ENCODE data around the gene SLFN14.
"Not testable (repeated sequence)": the region's sequence is repeated elsewhere in the genome, so short reads cannot be mapped to it uniquely, and the experiment has no call there.

The SLFN14 gene

DNA sequence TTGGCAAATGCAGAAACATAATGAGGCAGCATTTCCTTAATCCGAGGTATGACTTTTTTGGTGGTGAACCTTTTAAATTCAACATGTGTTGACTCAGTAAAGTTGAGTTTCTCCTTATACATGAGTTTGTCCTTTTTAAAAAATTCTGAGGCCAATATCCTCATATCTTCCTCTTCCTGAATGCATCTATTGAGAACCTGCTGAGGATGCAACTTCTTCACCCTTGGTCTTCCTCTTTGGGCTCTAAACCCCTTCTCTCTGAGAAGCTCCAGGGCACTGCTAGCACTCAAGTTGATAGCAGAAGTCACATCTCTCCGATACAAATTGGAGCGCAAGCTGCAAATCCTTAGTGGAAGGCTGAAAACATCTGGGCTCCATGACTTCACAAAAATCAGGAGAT, 3.3 kb downstream of the SLFN14 start:
- no peak for DNase-seq

DNA sequence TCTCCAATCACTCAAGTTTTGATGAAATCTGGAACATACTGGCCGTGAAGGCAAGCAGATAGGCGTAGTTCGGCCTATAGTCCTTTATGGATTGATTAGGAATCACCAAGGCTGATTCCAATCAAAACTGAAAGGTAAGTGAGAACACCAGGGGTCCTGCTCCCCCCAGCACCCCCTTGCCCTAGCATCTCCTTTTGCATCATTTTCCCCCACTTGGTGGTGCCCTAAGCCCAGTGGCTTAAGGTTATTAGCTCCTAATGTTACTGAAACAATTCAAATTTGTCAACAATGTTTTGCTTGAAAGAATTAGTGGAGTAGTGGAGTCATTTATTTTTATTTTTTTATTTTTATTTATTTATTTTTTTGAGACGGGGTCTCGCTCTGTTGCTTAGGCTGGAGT, 4.9 kb downstream of the SLFN14 start:
- DNase-seq: no peak

DNA sequence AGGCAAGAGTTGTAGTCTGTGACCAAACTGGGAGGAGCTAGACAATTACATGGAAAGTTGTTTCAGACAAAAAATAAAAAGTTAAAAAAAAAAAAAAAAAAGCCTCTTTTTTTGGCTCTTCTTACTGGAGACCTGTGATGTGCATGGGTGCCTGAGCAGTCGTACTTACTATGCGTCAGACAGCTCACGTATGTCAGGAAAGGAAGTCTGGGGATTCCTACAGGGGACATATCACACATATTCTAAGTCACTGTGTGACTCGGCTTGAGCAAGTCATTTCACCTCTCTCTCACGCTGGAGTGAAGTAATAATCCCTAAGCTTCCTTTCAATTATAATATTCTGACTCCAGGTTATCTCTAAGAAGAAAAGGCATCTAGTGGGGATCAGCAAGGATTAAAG, 6.0 kb downstream of the SLFN14 start:
- DNase-seq: no peak

DNA sequence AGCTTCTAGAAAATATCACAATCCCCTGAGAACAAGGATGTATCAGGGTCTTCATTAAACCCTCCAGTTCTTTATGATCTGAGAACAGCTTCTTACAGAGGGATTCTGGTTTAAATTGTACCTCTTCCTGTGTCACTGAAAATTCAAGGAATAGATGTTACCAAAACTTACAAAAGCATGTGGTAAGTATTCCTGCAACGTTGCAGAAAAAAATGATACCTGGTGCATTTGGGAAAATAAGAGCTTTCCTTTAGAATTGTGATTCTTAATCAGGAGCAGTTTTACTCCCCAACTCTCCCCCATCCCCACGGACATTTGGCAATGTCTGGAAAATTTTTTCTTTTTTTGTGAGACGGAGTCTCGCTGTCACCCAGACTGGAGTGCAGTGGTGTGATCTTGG, 7.3 kb downstream of the SLFN14 start:
- no peak for DNase-seq

DNA sequence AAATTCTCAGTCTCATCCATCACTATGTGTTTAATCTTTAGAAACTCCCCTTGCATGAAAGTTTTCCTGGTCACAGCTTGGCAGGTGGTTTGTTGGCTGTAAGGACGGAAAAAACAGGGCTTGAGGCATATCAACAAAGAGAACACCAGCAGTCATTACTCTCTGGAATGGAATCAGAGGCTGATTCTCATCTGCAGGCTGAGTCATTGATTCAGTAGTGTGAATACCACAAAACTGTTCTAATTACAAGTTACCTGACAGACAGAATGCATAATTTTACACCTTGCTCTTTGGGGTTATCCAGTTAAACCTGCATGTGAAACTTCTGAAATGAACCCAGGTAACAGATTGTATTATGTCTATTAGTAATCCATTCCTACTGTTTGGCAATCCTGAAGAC, 11.6 kb downstream of the SLFN14 start:
- no peak for DNase-seq

DNA sequence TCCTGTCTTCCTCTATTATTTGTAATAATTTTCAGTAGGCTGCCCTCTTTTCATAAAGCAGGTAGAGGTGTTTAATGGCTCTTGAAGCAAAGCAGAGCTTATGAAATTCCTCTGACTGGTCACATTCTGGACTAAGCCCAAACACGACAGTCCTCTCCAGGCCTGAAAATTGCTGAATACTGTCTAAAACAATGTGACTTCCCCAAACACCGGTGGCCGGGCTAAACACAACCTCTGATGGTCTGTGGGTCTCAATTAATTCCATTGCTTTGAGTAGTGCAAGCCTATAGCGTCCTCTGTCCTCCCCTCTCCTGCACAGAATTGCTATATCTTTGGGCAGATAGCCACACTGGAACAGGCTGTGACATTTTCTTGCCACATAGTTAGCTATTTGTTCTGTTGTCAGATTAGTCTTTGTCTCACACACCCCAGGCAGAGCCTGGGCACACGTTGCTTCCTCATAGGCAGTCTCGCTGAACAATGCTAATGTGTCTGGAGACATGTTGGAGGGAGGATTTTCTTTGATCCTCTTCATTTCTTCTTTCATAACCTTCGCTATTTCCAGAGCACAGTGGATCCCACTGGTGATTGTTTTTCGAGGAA, 12.3 kb downstream of the SLFN14 start:
- no peak for DNase-seq

DNA sequence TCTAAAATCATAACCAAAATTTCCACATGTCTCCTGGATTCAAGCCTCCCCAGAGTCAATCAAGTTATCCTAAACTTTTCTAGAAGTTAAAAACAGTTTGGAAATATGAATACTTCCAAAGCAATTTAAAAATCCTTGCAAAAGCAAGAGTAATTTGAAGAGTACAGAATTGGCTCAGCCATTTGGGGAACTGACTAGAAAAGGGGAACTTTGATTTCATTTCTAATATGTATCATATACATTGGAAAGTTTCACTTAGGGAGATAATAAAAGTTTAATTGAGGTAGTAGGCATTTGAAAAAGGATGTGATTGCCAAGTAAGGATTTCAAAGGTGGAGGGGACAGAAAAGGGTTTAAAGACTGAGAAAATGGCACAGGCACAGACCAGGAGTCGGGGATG, 14.1 kb downstream of the SLFN14 start:
- DNase-seq: no peak

DNA sequence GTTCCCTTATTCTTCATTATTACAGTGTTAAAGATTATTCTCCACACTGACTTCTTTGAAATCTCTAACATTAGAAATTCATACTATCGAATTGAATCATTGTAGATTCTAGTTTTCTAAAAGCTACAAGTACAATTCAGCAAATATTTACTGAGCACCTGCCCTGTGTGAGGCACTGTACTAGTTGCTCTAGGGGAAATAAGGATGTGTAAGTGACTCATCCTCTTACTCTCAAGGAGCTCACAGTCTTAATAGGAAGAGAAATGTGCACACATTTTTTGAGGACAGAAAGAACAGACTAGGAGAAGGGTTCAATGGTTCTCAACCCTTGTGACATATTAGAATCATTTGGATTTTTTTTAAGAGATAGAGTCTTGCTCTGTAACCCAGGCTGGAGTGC, 15.5 kb downstream of the SLFN14 start:
- DNase-seq: no peak

DNA sequence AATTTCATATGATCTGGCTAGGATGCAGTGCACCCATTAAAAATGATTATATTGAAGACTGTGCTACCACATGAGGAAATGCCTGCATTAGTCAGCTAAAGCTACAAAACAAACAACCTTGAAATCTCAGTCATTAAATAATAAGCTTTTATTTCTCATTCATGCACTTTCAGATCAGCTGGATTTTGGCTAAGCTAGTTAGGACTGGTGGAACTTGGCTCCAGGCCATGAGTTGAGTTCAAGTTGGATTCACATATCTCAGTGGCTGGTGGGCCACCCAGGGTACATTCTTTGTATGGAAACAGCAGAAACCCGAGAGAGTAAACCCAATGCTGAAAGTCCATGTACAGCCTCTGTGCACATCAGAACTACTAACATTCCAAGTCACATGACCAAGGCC, 16.8 kb downstream of the SLFN14 start:
- DNase-seq: no peak

DNA sequence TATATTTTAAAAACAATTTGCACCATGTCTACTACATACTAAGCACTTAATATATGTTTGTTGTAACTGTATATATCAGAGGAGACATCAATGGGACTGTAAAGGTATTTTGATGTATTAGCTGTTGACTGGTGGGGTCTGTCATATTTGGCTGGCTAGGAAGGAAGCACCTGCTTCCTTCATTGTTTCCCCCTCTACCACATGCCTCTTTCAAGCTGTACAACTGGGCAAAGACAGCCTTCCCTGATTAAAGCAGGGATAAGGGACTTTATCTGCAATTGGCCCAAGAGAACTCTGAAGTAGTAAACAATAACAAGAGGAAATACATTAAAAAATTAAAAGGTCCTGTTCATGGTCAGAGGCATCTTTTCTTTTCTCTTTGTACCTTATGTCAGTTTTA, 17.6 kb downstream of the SLFN14 start:
- no peak for DNase-seq

DNA sequence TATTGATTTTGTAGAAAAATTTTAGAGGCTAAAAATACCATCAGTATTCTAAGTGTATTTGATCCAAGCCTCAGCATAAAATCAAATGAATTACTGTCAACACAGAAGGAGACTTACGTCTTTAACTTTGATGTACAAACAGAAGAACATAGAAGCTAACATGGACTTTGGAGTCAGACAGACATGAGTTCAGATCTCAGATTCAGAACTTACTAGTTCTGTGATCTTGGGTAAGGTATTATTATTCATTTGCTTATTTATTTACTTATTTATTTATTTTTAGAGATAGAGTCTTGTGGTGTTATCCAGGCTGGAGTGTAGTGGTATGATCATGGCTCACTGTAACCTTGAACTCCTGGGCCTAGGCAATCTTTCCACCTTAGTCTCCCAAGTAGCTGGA, 19.2 kb downstream of the SLFN14 start:
- DNase-seq: no peak

DNA sequence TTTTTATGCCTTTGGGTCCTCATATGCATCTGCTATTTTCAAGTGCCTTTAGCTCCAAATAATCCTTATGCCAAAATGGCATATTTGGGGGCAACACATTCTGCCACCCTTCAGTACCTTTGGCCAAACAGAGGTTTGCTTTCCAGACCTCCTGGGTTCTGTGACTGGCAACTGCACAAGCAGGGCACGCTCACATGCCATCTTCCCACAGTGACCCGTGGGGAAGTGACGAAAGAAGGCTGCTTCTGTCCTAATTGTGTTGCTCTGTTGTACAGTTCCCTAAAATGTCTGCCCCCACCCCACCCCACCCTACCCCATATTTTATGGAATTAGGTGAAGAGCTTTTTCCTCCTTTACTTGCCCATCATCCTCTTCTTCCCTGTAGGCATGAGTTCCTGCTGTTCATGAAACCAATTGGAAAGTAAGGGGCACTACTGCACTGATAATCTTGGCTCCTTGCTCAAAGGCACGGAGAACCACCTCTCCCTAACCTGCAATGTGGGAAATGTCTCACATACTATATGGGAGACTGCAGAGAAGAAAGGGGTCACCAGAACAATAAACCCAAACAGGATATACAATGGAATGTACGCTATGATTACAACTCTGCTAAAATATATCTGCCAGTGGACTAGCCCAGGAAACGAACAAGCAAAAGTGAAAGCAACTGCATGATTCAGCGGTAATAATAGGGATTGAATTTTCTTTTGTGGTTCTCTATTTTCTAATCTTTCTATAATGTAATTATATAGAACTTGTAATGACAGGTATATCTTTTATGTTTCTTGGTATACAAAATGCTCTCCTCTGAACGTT, 19.8 kb downstream of the SLFN14 start:
- DNase-seq: no peak

DNA sequence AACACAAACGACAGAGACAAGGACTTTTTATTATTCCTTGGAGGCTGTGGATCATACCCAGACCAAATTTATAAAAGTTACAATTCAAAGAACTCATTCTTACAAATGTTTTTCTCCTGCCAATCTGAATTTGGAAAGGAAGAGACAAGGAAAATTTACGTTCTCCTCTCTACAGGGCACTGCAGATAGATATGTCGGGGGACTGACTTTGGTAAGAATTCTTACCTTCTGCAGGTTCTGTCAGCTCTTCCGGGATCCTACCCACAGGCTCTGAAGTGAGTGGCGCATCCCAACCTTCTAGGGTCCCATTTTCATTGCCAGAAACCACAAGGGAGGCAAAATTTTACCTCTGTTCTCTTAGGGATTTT, 21.0 kb downstream of the SLFN14 start:
- DNase-seq: no peak

DNA sequence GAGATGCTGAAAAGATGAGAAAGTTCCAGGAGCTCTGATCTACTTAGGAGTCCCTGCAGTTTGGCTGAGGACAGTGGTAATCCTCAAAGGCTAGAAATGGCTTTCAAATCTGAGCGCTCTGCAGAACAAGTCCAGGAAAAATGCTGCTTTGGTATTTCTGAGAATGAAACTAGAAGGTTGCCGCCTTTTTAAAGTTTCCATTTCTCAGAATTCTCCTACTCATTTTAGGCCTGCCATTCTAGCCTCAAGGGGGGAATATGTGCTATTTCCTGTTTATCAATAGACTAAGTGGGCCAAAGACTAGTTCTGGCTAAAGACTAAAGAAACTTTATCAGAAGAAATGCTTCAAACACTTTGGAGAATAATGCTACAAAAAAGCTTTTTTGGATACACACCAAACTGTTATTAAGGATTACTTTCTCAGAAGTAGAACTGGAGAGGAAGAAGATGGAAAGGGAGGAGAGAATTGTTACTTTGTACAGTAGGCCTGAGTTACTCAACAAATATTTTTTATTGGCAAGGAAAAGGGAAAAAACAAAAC, 22.9 kb downstream of the SLFN14 start, which contains the start of gene SLFN12L:
Gene SLFN12L, minus strand, starts transcription at position 78 of the 541 bp plus-strand sequence. CDS start 15,314 bp downstream, outside the sequence.
- no peak for DNase-seq

DNA sequence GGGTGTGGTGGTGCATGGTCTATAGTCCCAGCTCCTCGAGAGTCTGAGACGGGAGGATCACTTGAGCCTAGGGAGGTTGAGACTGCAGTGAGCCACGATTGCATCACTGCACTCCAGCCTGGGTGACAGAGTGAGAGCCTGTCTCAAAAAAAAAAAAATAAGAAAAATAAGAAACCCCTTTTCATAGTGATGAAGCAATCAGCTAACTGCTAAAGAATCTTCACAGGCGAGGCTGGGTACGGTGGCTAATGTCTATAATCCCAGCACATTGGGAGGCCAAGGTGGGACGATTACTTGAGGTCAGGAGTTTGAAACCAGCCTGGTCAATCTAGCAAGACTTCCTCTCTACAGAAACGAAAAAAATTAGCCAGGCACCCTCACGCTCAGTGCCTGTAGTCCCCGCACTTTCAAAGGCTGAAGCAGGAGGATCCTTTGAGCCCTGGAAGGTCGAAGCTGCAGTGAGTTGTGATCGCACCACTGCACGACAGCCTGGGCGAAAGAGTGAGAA, 23.9 kb downstream of the SLFN14 start:
- no peak for DNase-seq

DNA sequence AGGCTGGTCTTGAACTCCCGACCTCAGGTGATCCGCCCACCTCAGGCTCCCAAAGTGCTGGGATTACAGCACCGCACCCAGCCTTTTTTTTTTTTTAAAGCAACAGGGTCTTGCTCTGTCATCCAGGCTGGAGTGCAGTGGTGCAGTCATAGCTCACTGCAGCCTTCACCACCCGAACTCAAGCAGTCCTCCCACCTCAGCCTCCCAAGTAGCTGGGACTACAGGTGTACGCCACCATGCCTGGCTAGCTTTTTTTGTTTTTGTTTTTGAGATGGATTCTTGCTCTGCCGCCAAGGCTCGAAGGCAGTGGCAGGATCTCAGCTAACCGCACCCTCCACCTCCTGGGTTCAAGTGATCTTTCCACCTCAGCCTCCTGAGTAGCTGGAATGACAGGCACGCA, 25.2 kb downstream of the SLFN14 start:
- not testable (repeated sequence) for DNase-seq

DNA sequence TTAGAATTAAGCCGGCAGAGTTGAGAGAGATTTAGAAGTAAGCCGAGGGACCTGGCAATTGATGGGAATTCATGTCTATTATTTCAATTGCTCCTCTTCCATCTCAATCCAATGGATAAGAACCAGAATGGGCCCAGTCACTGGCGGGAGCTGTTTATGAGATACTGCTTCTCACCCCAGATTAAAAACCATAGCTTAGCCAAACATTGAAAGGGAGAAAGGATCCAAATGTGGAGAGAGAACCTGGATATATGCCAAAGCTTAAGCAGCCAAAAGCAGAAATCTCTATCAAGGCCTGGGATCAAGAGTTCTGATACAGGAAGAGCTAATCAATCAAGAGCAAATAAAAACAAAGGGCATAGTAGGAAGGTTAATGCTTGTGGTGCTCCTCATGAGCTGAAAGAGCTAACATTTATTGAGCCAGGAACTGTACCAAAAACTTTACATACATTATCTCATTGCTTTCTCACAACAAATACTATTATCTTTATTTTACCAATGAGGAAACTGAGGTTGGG, 26.0 kb downstream of the SLFN14 start:
- DNase-seq: no peak

DNA sequence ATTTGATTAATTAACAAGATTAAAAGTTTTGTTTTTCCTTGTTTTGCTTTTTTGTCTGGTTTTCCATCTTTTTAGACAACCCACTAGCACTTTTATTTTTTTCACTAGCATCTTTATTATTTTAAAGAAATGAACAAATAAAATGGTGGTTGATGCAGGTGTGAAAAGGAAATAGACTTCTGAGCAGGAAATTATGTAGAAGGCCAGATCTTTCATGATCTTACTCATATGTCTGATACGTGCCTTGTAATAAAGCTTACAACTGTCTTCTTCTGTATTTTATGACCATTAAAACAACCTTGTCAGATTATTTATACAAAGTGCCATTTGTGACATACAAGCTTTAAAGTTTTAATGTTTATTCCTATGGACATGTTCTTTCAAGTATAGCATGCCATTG, 29.5 kb downstream of the SLFN14 start:
- no peak for DNase-seq

DNA sequence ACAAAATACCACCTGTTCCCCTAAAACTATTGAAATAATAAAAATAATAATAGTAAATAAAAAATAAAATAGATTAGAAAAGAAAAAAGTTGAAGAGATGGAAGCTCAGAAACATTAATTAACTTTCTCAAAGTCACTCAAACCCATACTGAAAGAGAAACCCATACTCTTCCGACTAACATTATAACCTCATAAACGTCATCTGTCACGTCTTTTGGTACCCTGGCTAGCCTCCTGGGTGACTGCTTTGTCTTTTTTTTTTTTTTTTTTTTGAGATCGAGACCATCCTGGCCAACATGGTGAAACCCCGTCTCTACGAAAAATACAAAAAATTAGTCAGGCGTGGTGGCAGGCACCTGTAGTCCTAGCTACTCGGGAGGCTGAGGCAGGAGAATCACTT, 30.8 kb downstream of the SLFN14 start:
- DNase-seq: no peak

DNA sequence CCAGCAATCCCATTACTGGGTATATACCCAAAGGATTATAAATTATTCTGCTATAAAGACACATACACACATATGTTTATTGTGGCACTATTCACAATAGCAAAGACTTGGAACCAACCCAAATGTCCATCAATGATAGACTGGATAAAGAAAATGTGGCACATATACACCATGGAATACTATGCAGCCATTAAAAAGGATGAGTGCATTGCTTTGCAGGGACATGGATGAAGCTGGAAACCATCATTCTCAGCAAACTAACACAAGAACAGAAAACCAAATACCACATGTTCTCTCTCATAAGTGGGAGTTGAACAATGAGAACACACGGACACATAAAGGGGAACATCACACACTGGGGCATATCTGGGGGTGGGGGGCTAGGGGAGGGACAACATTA, 31.3 kb downstream of the SLFN14 start:
- not testable (repeated sequence) for DNase-seq

DNA sequence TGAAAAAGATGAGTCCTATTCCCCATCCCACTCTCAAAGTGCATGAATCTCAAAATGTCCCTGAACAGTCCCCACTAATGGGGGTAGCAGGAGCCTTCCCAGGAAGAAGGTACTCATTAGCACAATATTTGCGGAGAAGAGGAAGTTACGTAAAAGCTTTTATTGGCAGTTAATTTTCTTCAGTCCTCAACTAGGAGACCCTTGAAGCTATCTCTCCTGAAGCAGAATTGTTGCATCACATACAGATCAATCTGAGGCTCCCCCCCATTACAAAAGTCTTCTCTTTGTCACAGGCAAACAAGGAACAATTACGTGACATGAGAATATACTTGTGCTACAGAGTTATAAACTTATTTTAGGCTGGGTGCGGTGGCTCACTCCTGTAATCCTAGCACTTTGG, 37.3 kb downstream of the SLFN14 start:
- DNase-seq: no peak

DNA sequence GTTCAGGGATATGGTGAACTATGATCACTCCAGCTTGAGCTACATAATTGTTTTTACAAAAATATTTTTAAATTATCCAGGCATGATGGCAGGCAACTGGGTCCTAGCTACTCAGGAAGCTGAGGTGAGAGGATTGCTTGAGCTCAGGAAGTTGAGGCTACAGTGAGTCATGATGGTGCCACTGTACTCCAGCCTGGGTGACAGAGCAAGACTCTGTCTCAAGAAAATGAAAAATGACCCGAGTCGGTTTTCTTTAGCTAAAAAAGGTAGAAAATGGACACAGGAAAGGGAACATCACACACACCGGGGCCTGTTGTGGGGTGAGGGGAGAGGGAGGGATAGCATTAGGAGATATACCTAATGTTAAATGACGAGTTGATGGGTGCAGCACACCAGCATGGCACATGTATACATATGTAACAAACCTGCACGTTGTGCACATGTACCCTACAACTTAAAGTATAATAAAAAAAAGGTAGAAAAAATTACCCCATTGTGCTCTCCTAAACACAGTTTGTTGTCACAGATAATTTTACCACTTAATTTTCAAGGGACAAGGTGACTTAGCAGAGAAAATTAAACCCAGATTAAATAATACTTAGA, 38.9 kb downstream of the SLFN14 start:
- DNase-seq: not testable (repeated sequence)

DNA sequence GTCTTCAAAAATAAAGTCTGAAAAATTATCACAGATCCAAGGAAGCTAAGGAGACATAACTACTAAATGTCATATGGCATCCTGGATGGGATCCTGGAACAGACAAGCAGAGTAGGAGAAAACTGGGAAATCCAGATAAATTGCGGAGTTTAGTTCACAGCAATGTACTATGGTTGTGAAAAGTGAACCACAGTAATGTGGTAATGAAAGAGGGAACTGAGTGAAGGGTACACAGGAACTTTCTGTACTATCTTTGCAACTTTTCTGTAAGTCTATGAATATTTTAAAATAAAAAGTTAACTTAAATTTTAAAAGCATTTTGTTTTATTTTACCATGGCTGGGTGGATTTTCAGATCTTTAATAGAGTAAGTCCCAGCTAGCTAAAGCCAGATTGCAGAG, 39.5 kb downstream of the SLFN14 start:
- DNase-seq: no peak
